OCI-LY7 (cell line): ENCODE data around the gene STX8. TPM values are rescaled to one million over a fixed set of nuclear protein-coding genes. Genes with fewer than 3 reads are reported as not detected.

ENCODE experiments used
- BruUV-seq: library from RNA; stranded (reverse); fragments of 400-500 nt; replicated peaks from 2 replicates; lab custom pipeline; 2021; lab: Mats Ljungman, UMichigan
- CTCF ChIA-PET: fragments of 300-600 bp; sonication (Branson Sonifier 250); formaldehyde crosslinking; loops from one replicate; lab custom pipeline; 2022; ENCODE audit warnings: antibody characterized with exemption; ENCODE audit not compliant: unreplicated experiment; lab: Charles Lee
- POLR2A ChIA-PET: fragments of 300-600 bp; sonication (Branson Sonifier 250); formaldehyde crosslinking; loops from one replicate; lab custom pipeline; 2022; ENCODE audit warnings: antibody characterized with exemption; lab: Charles Lee
- DNase-seq: peaks from one replicate; pipeline ENCODE4 v3.0.0-alpha.2; 2015; ENCODE audit warnings: low spot score
- H2AFZ ChIP-seq: fragments of 200-600 bp; sonication (generic), shearing (Covaris generic); 2 replicates; pipeline ENCODE4 v1.6.1; 2014; ENCODE audit warnings: mild to moderate bottlenecking, antibody characterized with exemption, low read length, moderate library complexity
- H3K27ac ChIP-seq: fragments of 200-600 bp; sonication (generic); 2 replicates; pipeline ENCODE4 v1.5.1; 2014; ENCODE audit warnings: mixed run types, low read depth, mild to moderate bottlenecking, moderate library complexity, low read length, inconsistent platforms; ENCODE audit not compliant: poor library complexity, severe bottlenecking
- H3K36me3 ChIP-seq: fragments of 200-600 bp; sonication (generic); 2 replicates; pipeline ENCODE4 v1.6.1; 2014; ENCODE audit warnings: mild to moderate bottlenecking, antibody characterized with exemption, low read length, moderate library complexity, mixed read lengths; ENCODE audit not compliant: insufficient read depth
- H3K4me1 ChIP-seq: fragments of 200-600 bp; sonication (generic); 2 replicates; pipeline ENCODE4 v1.5.1; 2014; ENCODE audit warnings: mild to moderate bottlenecking, low read length; ENCODE audit not compliant: insufficient read depth, poor library complexity, severe bottlenecking
- H3K4me2 ChIP-seq: fragments of 200-600 bp; sonication (generic); 2 replicates; pipeline ENCODE4 v1.6.1; 2014; ENCODE audit warnings: mild to moderate bottlenecking, low read length
- H3K4me3 ChIP-seq: fragments of 200-600 bp; sonication (generic); 2 replicates; pipeline ENCODE4 v1.5.1; 2014; ENCODE audit warnings: mild to moderate bottlenecking, low read depth, low read length; ENCODE audit not compliant: poor library complexity, severe bottlenecking
- H3K79me2 ChIP-seq: fragments of 200-600 bp; sonication (generic); 2 replicates; pipeline ENCODE4 v1.6.1; 2016; ENCODE audit warnings: low read depth, mild to moderate bottlenecking, low read length, moderate library complexity, mixed read lengths; ENCODE audit not compliant: insufficient read depth
- H3K9me2 ChIP-seq: fragments of 200-600 bp; sonication (generic); 2 replicates; pipeline ENCODE4 v1.6.1; 2016; ENCODE audit warnings: mild to moderate bottlenecking, low read length, mixed read lengths; ENCODE audit not compliant: insufficient read depth
- H3K9me3 ChIP-seq: fragments of 200-600 bp; sonication (generic); 2 replicates; pipeline ENCODE4 v1.6.1; 2014; ENCODE audit warnings: mild to moderate bottlenecking, mixed run types, low read length, mixed read lengths
- H4K20me1 ChIP-seq: fragments of 200-600 bp; sonication (generic); 2 replicates; pipeline ENCODE4 v1.6.1; 2014; ENCODE audit warnings: mild to moderate bottlenecking, antibody characterized with exemption, low read length, moderate library complexity, mixed read lengths; ENCODE audit not compliant: insufficient read depth
- CTCF ChIP-seq: fragments of 200-600 bp; sonication (generic); conservative IDR thresholded peaks from 2 replicates; pipeline ENCODE4 v1.5.1; 2014; ENCODE audit warnings: mild to moderate bottlenecking, antibody characterized with exemption, low read length, moderate library complexity, mixed read lengths
- EZH2phosphoT487 ChIP-seq: fragments of 200-600 bp; sonication (generic); IDR thresholded peaks from 2 replicates; pipeline ENCODE4 v1.6.1; 2018; ENCODE audit warnings: low read depth, borderline replicate concordance, mild to moderate bottlenecking, mixed run types, antibody characterized with exemption, low read length, moderate library complexity, mixed read lengths
- intact Hi-C: fragments of 100-400 bp; cut with micrococcal nuclease; formaldehyde crosslinking; loops from one replicate; pipeline ENCODE4 v1.10.0; 2022; ENCODE audit not compliant: unreplicated experiment
- total RNA-seq, 2 experiments: library from RNA; depleted of rRNA in 1 of 2; stranded (reverse); fragments of >200 nt in 1 of 2; shearing (Covaris generic) in 1 of 2; gene quantifications; 2 replicates each; pipeline ENCODE4 v1.2.3, GENCODE V29; 2014 to 2022

Gene STX8
- total RNA-seq, 2 experiments from 2014 or later: 56.7 to 69.0 TPM

GRCh38 chr17:9307313-9307998, 268.2 kb downstream of the STX8 start:
- Histone ChIP-seq H3K79me2 (no peaks in the 10 kb centered on the region), H2AFZ (no peak overlapping the region), H3K9me3 (no peaks in the 10 kb centered on the region), H3K4me2 (no peak overlapping the region), H3K4me3 (no peak overlapping the region), H4K20me1 (no peaks in the 10 kb centered on the region), H3K36me3 (no peaks in the 10 kb centered on the region), H3K4me1 (no peaks in the 10 kb centered on the region), H3K27ac (no peak overlapping the region), H3K9me2 (no peaks in the 10 kb centered on the region)
- no peak for DNase-seq
- intact Hi-C loops: no loop called here
- BruUV-seq: no TSS peak
- TF ChIP-seq EZH2phosphoT487: no peak
- TF ChIP-seq CTCF: no peak
- POLR2A ChIA-PET: no interaction called here
- CTCF ChIA-PET: no interaction called here

GRCh38 chr17:9306086-9306485, 269.5 kb downstream of the STX8 start:
- no peak overlapping the region for H3K27ac ChIP-seq
- intact Hi-C loops: no loop called here
- no peaks in the 10 kb centered on the region for H3K36me3 ChIP-seq
- no peak overlapping the region for H3K4me2 ChIP-seq
- H3K79me2 ChIP-seq: no peaks in the 10 kb centered on the region
- H3K9me3 ChIP-seq: no peaks in the 10 kb centered on the region
- no peak for DNase-seq
- no peak overlapping the region for H2AFZ ChIP-seq
- no peaks in the 10 kb centered on the region for H3K4me1 ChIP-seq
- ChIA-PET CTCF (no interaction called here), POLR2A (no interaction called here)
- TF ChIP-seq CTCF (no peak), EZH2phosphoT487 (no peak)
- BruUV-seq: no TSS peak
- H3K9me2 ChIP-seq: no peaks in the 10 kb centered on the region
- no peak overlapping the region for H3K4me3 ChIP-seq
- no peaks in the 10 kb centered on the region for H4K20me1 ChIP-seq

- TF ChIP-seq CTCF (no peak), EZH2phosphoT487 (no peak)
- no peaks in the 10 kb centered on the region for H4K20me1 ChIP-seq
- ChIA-PET POLR2A (interaction anchor here (0.7 kb wide), 1 partner anchor 1741 kb away, joined by 4 read pairs; no protein-coding TSS in a partner anchor), CTCF (no interaction called here)
- H3K9me3 ChIP-seq: no peaks in the 10 kb centered on the region
- intact Hi-C loops: no loop called here
- no peak overlapping the region for H3K27ac ChIP-seq
- H3K36me3 ChIP-seq: no peaks in the 10 kb centered on the region
- no peak for DNase-seq
- BruUV-seq: no TSS peak
- no peak overlapping the region for H3K4me3 ChIP-seq
- no peak overlapping the region for H3K4me2 ChIP-seq
- no peaks in the 10 kb centered on the region for H3K4me1 ChIP-seq
- H3K79me2 ChIP-seq: no peaks in the 10 kb centered on the region
- no peak overlapping the region for H2AFZ ChIP-seq
- H3K9me2 ChIP-seq: no peaks in the 10 kb centered on the region
Measured at GRCh38 chr17:9299695-9300094, 275.9 kb downstream of the STX8 start.
